Measurements from ENCODE around the gene FAM174C. TPM values are rescaled to one million over a fixed set of nuclear protein-coding genes. Genes with fewer than 3 reads are reported as not detected.

FAM174C gene
- polyA plus RNA-seq, 3 donors, result 32.8 to 56.2 (median 40.0) TPM

DNA sequence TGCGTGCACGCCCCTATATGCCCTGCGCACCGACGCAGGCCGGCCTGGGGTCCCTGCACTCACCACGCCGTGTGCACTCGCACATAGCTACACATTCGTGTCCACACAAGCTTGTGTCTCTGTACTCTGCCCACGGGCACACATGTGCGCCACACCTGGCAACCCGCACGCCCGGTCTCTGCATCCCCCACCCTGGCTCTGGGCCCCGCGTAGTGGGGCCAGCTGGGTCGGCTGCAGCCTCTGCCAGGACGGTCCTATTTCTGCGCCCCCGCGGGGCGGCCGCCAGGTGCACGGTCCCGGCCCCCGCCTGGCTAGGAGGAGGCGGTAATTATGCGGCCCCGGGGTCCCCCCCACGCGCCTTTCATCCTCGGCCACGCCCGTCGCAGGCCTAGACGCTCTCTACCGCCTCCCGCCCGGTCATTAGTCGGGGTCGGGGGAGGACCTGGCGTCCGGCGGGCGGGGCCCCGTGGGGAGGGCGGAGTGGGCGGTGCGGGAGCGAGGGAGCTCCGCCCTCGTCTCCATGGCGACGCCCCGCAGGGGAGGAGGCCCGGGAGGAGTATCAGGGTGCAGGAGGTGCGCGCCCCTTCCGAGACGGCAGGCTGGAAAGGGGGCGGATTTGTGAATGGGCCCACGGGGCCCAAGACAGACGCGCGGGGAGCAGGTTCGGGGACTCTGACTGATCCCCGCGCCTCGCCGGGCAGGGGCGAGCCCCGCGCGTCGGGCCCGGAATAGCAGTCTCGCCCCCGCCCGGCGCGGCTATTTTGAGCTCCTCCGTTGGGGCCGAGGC, 9.0 kb upstream of the FAM174C start:
- intact Hi-C loops (cut with micrococcal nuclease), result loop anchor here in 1 of 2 donors (5.0 kb wide), 1 partner anchor 164 kb away; the partner anchor contains the start of gene GPX4
- Histone ChIP-seq H3K4me2 (replicated peaks; ENCODE audit: extremely low read depth, low read length, poor library complexity, severe bottlenecking) (peak overlapping the region; percentile 89), H3K79me2 (ENCODE audit: insufficient read depth, low read length) (peaks cover 30% of the 10 kb centered on the region), H3K27ac (ENCODE audit: low read depth in 1 of 2, low read length in 2 of 2) (peak overlapping the region; percentile 19 to 79), H3K9ac (ENCODE audit: insufficient read depth, low read length, poor library complexity, severe bottlenecking) (peak overlapping the region; percentile 71), H2AFZ (ENCODE audit: insufficient read depth, low read depth, low read length, poor library complexity, severe bottlenecking) (peak overlapping the region; percentile 75), H3K4me1 (ENCODE audit: control insufficient read depth in 1 of 2, insufficient read depth in 2 of 2, low read length in 2 of 2) (peaks cover 65 to 77% of the 10 kb centered on the region in 2 donors), H3K4me3 (replicated peaks in 1 of 3; ENCODE audit: low read depth in 2 of 3, low read length in 3 of 3) (peak overlapping the region; percentile 39 to 77 (median 46)), H3K27me3 (ENCODE audit: control insufficient read depth in 2 of 2, insufficient read depth in 2 of 2, low read length in 2 of 2) (peaks cover 0 to 8% of the 10 kb centered on the region in 2 donors), H3K9me3 (replicated peaks in 1 of 2; ENCODE audit: control insufficient read depth in 1 of 2, insufficient read depth in 1 of 2, low read length in 2 of 2) (no peaks in the 10 kb centered on the region), H4K20me1 (ENCODE audit: insufficient read depth, low read length) (peaks cover 39% of the 10 kb centered on the region), H3K36me3 (replicated peaks in 1 of 2; ENCODE audit: control insufficient read depth in 1 of 2, insufficient read depth in 2 of 2, low read length in 2 of 2) (peaks cover 6 to 10% of the 10 kb centered on the region in 2 donors)
- H3K4me1 Mint-ChIP-seq, result peaks cover 61% of the 10 kb centered on the region
- DNase-seq, result peak; percentile 83 to 90 (median 84)
- 2% methylated on average over 84 of the region's 84 CpGs for WGBS (ENCODE audit: insufficient coverage)
- H3K9me3 Mint-ChIP-seq, result peaks cover 0 to 2% (median 0%) of the 10 kb centered on the region in 7 donors
- H3K4me3 Mint-ChIP-seq, result peak overlapping the region; percentile 70 to 74
- H3K27me3 Mint-ChIP-seq (ENCODE audit: low read depth in 3 of 3), result peaks cover 11 to 22% (median 14%) of the 10 kb centered on the region in 3 donors
- TF ChIP-seq, protein P1, sequence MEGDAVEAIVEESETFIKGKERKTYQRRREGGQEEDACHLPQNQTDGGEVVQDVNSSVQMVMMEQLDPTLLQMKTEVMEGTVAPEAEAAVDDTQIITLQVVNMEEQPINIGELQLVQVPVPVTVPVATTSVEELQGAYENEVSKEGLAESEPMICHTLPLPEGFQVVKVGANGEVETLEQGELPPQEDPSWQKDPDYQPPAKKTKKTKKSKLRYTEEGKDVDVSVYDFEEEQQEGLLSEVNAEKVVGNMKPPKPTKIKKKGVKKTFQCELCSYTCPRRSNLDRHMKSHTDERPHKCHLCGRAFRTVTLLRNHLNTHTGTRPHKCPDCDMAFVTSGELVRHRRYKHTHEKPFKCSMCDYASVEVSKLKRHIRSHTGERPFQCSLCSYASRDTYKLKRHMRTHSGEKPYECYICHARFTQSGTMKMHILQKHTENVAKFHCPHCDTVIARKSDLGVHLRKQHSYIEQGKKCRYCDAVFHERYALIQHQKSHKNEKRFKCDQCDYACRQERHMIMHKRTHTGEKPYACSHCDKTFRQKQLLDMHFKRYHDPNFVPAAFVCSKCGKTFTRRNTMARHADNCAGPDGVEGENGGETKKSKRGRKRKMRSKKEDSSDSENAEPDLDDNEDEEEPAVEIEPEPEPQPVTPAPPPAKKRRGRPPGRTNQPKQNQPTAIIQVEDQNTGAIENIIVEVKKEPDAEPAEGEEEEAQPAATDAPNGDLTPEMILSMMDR (IDR thresholded peaks at IDR 0.05), result no peak
- H3K27ac Mint-ChIP-seq, result peak overlapping the region in 5 of 7 donors; percentile 70 to 83 (median 75)
- peaks cover 13 to 14% of the 10 kb centered on the region in 2 donors for H3K36me3 Mint-ChIP-seq

DNA sequence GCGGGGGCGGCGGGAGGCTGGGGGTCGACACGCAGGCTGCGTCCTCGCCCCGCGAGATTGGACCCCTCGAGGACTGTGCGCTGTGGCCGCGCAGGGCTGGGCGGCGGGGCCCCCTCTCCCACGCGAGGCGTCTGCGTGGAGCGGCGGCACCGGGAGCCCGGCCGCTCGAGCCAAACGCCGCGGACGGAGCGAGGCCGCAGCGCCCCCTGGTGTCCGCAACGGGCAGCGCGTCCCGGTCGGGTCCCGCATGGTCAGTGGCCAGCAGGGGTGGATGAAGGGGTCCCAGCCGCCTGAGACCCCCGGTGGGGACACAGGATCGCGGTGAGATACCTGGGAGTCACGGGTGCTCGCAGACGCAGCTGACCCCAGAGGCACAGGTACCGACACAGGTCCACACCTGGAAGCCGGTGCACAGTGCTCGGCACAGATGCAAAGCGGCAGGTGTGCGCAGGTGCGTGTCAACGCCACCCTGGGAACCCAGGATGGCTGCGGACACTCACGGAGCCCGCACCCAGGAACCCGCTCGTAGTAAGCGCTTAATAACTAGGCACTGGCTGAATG, 8.3 kb upstream of the FAM174C start:
- Histone ChIP-seq H4K20me1 (ENCODE audit: insufficient read depth, low read length) (peaks cover 46% of the 10 kb centered on the region), H3K27ac (ENCODE audit: low read depth in 1 of 2, low read length in 2 of 2) (peak overlapping the region in 1 of 2 donors; percentile 79), H3K9ac (ENCODE audit: insufficient read depth, low read length, poor library complexity, severe bottlenecking) (peak overlapping the region; percentile 71), H3K9me3 (replicated peaks in 1 of 2; ENCODE audit: control insufficient read depth in 1 of 2, insufficient read depth in 1 of 2, low read length in 2 of 2) (no peaks in the 10 kb centered on the region), H3K36me3 (replicated peaks in 1 of 2; ENCODE audit: control insufficient read depth in 1 of 2, insufficient read depth in 2 of 2, low read length in 2 of 2) (peaks cover 12 to 16% of the 10 kb centered on the region in 2 donors), H2AFZ (ENCODE audit: insufficient read depth, low read depth, low read length, poor library complexity, severe bottlenecking) (peak overlapping the region; percentile 75), H3K79me2 (ENCODE audit: insufficient read depth, low read length) (peaks cover 37% of the 10 kb centered on the region), H3K27me3 (ENCODE audit: control insufficient read depth in 2 of 2, insufficient read depth in 2 of 2, low read length in 2 of 2) (peaks cover 0 to 8% of the 10 kb centered on the region in 2 donors), H3K4me3 (replicated peaks in 1 of 3; ENCODE audit: low read depth in 2 of 3, low read length in 3 of 3) (peak overlapping the region; percentile 39 to 77 (median 46)), H3K4me2 (replicated peaks; ENCODE audit: extremely low read depth, low read length, poor library complexity, severe bottlenecking) (peak overlapping the region; percentile 89), H3K4me1 (ENCODE audit: control insufficient read depth in 1 of 2, insufficient read depth in 2 of 2, low read length in 2 of 2) (peaks cover 65 to 77% of the 10 kb centered on the region in 2 donors)
- TF ChIP-seq, protein P1 (IDR thresholded peaks at IDR 0.05), result peak; percentile 99
- H3K27me3 Mint-ChIP-seq (ENCODE audit: low read depth in 3 of 3), result peaks cover 8 to 16% (median 11%) of the 10 kb centered on the region in 3 donors
- peaks cover 16 to 19% of the 10 kb centered on the region in 2 donors for H3K36me3 Mint-ChIP-seq
- H3K27ac Mint-ChIP-seq, result peak overlapping the region in 3 of 7 donors; percentile 70 to 78 (median 72)
- H3K4me1 Mint-ChIP-seq, result peaks cover 61% of the 10 kb centered on the region
- H3K9me3 Mint-ChIP-seq, result peaks cover 0 to 2% (median 0%) of the 10 kb centered on the region in 7 donors
- peak; percentile 68 to 77 (median 76) for DNase-seq
- WGBS (ENCODE audit: insufficient coverage), result under 1% methylated on average over 59 of the region's 59 CpGs
- intact Hi-C loops (cut with micrococcal nuclease), result loop anchor here (1.0 to 5.0 kb wide), 2 partner anchors 23 to 165 kb away; partner anchors contain the start of gene GPX4 (in 1 of the 2)
- H3K4me3 Mint-ChIP-seq, result peak overlapping the region; percentile 64 to 70

Data from CD14-positive monocyte (primary cell).